ENCODE measurements around the gene OTOG. TPM values are rescaled to one million over a fixed set of nuclear protein-coding genes. Genes with fewer than 3 reads are reported as not detected.

The OTOG gene
- total RNA-seq, 1 experiment from 2014 or later = 0.35 TPM

DNA sequence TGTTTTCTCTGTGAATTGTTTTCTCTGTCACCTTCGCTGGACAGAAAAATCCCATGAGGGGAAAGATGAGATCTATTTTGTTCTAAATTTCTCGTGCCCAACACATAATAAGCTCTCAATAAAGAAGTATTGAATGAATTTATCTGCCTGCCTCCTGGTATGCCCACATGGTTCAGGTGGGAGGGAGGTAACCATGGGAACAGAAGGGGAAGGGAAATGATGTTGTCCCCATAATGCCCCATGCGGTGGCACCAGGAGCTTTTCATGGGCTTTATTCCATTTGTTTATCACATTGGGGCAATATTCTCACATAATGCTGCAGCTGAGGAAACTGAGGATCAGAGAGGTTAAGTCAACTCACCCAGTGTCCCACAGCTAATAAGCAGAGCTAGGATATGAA is 11.6 kb upstream of the OTOG start:
- no peak overlapping the region for H2BK12ac ChIP-seq (ENCODE audit: insufficient read length, low read depth, low read length)
- H3K27me3 ChIP-seq (ENCODE audit: insufficient read depth, low read length) = no peaks in the 10 kb centered on the region
- no peak overlapping the region; a peak in 1 of 7 replicates for H3K27ac Mint-ChIP-seq
- H3K4ac ChIP-seq (ENCODE audit: low read depth, low read length) = no peak overlapping the region
- no peak overlapping the region for H2BK15ac ChIP-seq (ENCODE audit: low read depth, low read length)
- H4K5ac ChIP-seq (ENCODE audit: insufficient read length, low read depth, low read length) = no peak overlapping the region
- H3K4me3 Mint-ChIP-seq = no peak overlapping the region
- no peak overlapping the region for H4K8ac ChIP-seq (replicated peaks; ENCODE audit: insufficient read length, low read depth, low read length)
- no peaks in the 10 kb centered on the region for H3K9me3 ChIP-seq (ENCODE audit: control insufficient read depth, low read depth, low read length)
- no peak overlapping the region for H3K18ac ChIP-seq (ENCODE audit: insufficient read length, low read depth, low read length)
- no peak overlapping the region for H3K23ac ChIP-seq (ENCODE audit: insufficient read length, low read depth, low read length)
- no peak overlapping the region for H2BK20ac ChIP-seq (ENCODE audit: low read depth, low read length, poor library complexity, severe bottlenecking)
- no peak overlapping the region for H3K56ac ChIP-seq (ENCODE audit: insufficient read length, low read depth, low read length)
- H3K9ac ChIP-seq (ENCODE audit: extremely low read depth, insufficient read length, low read length) = no peak overlapping the region
- H3T11ph ChIP-seq (ENCODE audit: low read length) = no peak overlapping the region
- no peak overlapping the region for H2BK120ac ChIP-seq (ENCODE audit: low read depth, low read length, poor library complexity, severe bottlenecking)
- DNase-seq = no peak
- peaks cover 10 to 28% of the 10 kb centered on the region in 2 experiments for H3K4me1 Mint-ChIP-seq
- no peaks in the 10 kb centered on the region for H4K20me1 ChIP-seq (ENCODE audit: control insufficient read depth, insufficient read depth, insufficient read length)
- no peaks in the 10 kb centered on the region for H3K9me3 Mint-ChIP-seq
- H2AK5ac ChIP-seq (ENCODE audit: insufficient read length, low read length) = no peak overlapping the region
- no peak overlapping the region for H3K27ac ChIP-seq (ENCODE audit: insufficient read length, low read depth, low read length)
- H3K4me1 ChIP-seq (ENCODE audit: insufficient read depth, low read length) = no peaks in the 10 kb centered on the region
- H4K91ac ChIP-seq (ENCODE audit: insufficient read length, low read depth, low read length) = no peak overlapping the region
- H3K14ac ChIP-seq (ENCODE audit: insufficient read depth, low read length) = no peak overlapping the region
- no peaks in the 10 kb centered on the region for H3K23me2 ChIP-seq (ENCODE audit: insufficient read length, low read depth, low read length, poor library complexity, severe bottlenecking)
- H3K79me2 ChIP-seq (ENCODE audit: insufficient read depth, low read length) = no peaks in the 10 kb centered on the region
- WGBS (ENCODE audit: extremely low coverage, insufficient read length, low lambda C conversion rate) = no CpG with 5 or more reads among the region's 3 CpGs
- H3K4me2 ChIP-seq (ENCODE audit: insufficient read depth, insufficient read length, low read length) = no peak overlapping the region
- H3K36me3 Mint-ChIP-seq (ENCODE audit: insufficient read depth in 1 of 3, low read depth in 3 of 3) = no peaks in the 10 kb centered on the region
- H2BK5ac ChIP-seq (ENCODE audit: insufficient read length, low read length) = no peak overlapping the region
- TF ChIP-seq CTCF (conservative IDR thresholded peaks at IDR 0.05) = no peak
- H3K27me3 Mint-ChIP-seq (ENCODE audit: low read depth) = peaks cover 11% of the 10 kb centered on the region
- no peaks in the 10 kb centered on the region for H3K79me1 ChIP-seq (ENCODE audit: insufficient read depth, low read depth, low read length, poor library complexity, severe bottlenecking)
- no peak overlapping the region for H2AFZ ChIP-seq (ENCODE audit: low read length)
